Endometrial microvascular endothelial cells (primary cell): ENCODE measurements around the gene NKD2. TPM values are rescaled to one million over a fixed set of nuclear protein-coding genes. Genes with fewer than 3 reads are reported as not detected.
"Not testable (repeated sequence)": the region's sequence is repeated elsewhere in the genome, so short reads cannot be mapped to it uniquely, and the experiment has no call there.

Experiments
- in situ Hi-C: cut with HindIII; loops from 2 replicates; pipeline ENCODE4 v1.10.0; 2017; ENCODE audit warnings: low sequenced_read_pairs, low pct_unique_long_range_greater_than_20kb; ENCODE audit errors: inconsistent ontology term
- total RNA-seq: library from RNA; depleted of rRNA; stranded (reverse); fragments of >200 nt; gene quantifications from one replicate; pipeline ENCODE4 v1.2.3, GENCODE V29; 2015; ENCODE audit errors: inconsistent ontology term

Gene NKD2
- total RNA-seq, 1 donor from 2014 or later, result not detected

DNA sequence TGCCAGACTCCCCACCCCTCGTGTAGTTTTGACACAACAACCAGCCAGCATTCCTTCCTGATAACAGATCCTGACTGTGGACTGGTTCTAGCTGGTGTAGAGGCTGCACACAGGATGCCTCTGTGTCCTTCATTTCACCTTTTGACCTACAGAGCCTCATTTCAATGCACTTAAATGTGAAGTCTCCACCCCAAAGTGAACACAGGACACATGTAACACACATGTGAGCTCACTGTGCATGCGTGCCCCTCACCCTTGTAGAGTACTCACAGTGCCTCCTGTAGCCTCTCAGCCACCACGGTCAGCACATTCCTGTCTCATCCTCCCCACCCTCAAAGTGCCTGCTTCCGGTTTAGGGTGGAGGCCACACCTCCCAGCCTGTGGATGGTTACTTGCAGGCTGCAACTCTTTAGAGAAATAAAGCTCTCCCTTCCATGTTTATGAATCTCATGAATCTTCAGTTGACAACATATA lies 11.6 kb upstream of the NKD2 start:
- in situ Hi-C loops, result no loop called here

DNA sequence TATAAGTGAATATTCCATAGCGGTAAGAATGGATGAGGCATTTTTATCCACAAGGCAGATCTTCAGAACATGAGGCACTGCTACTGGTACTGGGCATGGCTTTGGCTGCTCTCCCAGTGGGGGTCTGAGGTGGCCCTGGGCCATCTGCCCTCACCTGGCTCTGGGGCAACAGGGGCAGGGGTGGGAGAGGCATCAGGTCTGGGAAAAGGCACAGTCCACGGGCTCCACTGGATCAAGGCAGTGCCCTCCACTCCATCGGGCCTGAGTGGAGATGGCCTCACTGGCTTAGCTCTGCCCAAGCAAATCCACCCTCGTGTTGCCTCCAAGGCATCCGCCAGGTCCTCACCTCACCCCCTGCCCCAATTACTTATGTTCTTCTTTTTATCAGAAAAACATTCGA lies 10.9 kb upstream of the NKD2 start:
- in situ Hi-C loops, result no loop called here

DNA sequence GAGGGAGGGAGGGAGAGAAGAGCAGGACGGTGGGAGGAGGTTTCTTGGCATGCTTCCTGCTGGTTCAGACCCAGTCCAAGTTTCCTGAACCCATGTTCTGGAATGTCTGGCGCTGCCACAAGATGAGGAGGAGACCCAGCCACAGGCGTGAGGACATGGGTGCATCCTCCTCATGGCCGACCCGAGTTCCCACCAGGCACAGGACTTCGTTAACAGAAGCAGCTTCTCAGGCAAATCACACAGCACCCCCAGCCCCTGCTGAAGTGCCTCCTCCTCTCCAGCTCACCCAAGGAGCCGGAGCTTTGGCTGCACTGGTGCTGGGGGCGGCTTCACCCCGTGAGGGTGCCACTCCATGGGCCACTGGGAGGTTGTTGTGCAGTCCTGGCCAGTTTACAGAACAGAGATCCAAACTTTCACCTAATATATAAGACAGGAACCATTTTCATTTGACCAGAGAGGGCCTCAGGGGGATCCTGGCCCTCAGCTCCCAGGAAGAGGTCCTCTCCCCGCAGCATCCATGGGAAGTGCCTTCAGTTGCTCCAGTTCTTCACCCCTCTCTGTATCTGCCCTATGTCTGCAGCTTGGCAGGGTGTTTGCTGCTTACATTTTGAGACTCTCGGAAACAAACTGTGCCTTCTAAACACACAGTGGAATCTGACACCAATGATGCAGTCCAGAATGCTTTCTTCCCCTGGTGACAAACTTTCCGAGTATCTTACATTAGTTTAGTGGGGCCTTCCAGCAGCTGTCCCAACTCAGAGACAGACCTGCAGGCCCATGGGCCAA lies 10.2 kb upstream of the NKD2 start:
- in situ Hi-C loops, result no loop called here

DNA sequence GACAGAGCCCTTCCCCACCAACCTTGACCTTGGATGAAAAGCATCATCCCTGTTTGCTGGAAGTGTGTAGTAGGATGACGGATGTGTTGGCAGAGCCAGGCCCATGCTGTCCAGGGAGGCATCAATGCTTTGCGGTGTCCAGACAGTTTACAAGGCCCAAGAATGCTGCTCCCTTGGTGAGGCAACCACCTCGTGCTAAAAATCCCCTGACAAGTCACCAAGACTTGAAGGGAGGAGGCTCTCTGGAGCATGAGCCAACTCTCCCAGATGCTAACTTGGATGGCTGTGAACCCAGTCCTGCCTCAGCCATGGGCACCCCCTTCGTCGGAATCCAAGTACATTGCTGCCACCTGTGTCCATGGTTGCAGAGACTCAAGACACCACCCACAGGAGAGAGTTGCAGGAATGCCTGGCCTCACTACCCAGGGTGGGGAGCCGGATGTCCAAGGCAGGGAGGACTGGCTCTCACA lies 9.5 kb upstream of the NKD2 start:
- in situ Hi-C loops, result no loop called here

DNA sequence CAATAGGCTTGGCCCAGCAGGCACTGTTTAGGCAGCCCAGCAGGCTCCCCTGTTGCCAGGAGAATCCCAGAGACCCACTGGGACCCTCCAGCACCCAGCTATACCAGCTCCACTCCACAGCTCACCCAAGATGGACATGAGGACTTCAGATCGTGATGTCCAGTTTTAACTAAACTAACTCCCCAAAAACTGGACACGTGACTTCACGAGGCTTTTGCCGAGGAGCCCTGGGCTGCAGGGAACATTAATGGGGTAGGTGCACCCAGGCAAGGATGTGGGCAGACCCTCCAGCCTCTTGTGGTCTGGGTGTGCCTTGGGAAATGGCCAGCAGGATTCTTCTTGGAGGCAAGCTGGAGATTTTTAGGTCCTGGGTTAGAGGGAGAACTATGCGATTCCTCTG lies 8.9 kb upstream of the NKD2 start:
- in situ Hi-C loops, result no loop called here

DNA sequence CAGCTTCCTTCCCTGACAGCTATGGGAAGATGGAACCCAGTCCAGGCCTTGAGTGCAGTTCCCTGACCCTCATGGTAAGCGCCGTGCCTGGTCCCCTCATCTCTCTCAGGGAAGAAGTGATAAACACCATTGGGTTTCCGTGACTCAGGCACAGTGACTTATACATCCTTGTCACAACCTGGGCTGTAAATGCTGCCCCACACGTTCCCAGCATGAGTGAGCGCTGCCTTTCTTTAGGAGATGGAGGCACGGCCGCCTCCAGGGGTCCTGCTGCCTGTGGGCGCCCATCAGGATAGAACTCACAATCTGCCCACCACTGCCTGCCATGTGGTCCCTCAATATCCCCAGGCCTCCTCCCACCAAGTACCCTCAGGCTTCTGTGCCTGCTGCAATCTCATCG lies 8.3 kb upstream of the NKD2 start:
- in situ Hi-C loops, result no loop called here

DNA sequence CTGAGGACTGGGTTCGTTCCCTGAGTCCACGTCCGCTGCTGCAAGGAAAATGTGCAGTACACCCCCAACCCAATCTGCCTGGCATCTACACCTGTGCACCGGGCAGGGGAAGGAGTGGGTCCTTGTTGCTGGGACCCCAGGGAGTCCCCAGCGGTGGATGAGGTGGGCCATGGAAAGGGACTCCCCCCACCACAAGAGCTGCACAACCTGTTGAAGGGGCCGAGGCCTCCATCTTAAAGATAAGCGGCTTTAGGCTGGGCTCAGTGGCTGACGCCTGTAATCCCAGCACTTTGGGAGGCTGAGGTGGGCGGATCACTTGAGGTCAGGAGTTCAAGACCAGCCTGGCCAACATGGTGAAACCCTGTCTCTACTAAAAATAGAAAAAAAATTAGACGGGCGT lies 7.8 kb upstream of the NKD2 start:
- in situ Hi-C loops, result not testable (repeated sequence)

DNA sequence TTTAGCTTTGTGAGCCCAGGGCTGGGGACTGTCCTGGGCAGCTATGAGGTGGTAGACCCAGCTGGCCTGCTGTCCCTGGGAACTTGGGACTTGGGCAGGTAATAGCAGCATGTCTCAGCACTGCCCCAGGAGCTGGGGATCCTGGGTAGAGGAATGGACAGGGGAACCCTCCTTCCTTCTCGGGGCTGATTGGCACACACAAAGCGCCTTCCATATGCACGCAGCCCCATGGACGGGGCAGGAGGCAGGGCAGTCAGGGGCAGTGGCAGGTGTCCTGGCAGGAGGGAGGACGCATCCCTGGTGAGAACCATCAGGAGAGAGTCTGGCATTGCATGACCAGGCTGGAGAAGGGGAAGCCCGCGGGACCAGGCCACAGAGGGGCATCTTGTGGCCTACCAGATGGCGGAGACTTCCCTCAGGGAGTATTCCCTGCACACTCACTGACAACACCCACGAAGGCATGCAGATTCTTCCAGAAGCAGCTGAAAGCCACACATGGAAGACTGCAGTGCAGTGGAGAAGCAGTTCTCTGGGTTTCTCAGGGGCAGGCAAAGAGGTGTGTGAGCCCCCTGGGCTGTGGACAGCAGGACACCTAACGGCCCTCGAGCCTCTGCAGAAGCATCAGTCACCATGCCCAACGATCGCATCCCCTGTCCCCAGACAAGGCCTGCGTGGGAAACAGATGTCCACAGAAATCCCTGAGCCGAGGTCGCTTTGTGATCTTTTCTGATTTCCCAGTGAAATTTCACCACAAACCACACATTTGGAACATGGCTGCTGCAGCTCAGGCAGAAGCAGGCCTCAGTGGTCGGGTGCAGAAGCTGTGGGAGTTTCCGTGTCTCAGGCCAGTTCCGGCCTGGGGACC lies 7.0 kb upstream of the NKD2 start:
- in situ Hi-C loops, result no loop called here

DNA sequence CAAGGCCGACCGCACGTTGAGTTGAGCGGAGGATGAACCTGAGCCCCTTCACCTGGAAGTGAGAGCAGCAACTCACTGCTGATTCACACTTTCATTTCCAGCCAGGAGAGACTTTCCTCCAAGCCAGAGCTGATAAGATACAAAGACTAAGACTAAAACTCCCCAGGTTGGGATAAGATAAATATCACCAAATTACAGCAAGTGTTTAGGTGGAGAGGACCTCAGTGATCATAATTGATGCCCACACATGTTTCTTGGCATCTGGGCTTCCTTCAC lies 6.4 kb upstream of the NKD2 start:
- in situ Hi-C loops, result no loop called here

DNA sequence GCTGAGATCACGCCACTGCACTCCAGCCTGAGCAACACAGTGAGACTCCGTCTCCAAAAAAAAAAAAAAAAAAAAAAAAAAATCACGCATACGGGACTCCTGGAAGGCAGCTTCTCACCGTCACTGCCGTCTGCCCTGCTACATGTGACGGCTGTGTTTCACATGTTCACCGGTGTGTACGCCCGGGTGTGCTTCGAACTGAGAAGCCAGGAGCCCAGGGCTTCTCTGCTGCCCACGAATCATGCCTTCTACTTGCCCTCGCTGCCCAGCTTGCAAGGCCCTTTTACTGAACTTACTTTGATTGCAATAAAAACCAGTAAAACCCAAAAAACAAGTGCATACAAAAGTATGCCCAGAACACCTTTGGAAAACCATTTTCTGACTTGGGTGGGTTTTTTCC lies 5.8 kb upstream of the NKD2 start:
- in situ Hi-C loops, result no loop called here

DNA sequence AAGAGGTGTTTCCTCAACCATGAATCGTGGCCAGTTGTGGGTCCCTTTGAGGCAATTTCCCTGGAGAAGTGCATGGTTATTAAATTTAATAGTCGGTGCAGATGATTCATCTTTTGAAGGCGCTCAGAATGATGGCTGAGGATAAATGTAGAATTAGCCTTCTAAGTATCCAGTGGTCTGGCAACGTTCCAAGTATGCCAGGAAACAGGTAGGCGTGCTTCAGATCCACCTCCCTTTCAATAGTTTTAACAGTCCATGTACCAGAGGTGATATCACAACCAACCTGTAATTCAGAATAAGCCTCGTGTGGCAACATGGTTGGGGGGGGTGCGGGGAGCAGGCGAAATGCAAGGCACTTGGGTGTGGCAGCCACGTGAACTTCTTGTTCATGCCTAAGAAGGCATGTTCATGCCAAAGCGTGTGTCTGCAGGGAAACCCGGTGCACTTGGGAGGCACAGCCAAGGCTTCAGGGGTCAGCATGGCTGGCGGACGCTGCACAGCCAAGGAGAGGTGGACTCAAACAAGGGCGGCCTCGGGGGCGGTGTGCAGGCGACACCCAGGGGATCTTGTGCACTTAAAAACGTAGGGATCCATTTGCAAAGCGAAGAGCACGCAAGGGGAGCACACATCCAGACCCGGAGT lies 5.2 kb upstream of the NKD2 start:
- in situ Hi-C loops, result no loop called here

DNA sequence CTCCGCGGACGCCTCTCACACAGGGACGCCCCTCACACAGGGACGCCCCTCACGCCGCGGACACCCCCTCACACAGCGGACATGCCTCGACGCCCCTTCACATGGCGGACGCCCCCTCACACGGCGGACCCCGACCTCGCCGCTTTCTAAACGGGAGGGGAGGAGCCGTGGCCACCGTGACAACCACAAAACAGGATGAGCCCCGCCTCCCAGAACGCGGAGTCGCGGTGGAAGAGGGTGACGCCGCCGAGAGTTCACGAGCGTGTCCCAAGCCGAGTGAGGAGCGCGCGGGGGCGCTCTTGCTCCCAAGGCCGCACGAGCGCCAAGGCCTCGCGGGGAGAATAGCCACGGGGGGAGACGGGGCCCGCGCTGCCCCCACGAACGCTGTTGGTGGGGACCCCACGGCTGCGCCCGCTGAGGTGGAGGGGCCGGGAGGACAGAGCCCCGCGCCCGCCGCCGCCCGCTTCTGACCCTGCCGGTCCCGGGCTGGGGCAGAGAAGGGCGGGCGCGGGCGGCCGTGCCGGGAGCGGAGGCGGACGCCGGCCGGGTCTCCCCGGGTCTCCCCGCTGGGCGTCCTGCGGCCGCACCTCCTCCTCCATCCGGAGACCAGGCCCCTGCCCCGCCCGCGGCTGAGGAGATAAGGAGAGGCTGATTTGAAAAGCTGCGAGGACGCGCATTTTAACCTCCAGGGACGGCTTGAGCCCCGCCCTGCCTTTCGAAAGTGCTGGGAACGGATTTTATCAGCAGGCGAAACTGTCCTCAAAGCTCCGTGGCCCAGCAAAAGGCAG lies 3.9 kb upstream of the NKD2 start:
- in situ Hi-C loops, result no loop called here

DNA sequence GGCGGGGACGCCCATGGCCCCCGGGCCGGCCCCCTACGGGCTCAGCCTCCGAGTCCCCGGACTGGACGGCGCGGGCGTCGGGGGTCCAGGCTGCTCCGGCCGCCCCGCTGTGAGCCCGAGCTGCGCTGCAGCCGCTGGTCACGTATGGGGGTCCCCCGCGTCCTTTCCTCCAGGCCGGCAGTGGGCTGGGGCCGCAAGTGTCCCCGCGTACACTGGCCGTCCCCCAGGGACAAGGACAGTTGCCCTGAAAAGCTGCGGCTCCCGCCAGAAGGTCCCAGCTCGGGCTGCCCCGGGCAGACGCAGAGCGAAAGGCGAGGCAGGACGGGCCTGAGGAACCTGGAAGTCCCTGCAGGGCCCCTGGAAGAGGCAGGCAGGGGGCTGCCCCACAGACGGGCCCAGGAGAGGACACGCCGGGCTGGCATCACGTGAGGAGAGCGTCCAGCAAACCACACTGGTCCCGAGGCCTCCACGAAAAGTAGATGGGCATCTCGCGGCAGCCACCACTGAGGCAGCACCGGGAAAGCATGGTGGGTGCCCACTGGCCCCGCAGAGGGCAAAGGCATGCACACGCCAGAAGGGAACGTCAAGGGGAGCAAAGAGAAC lies 3.3 kb upstream of the NKD2 start:
- in situ Hi-C loops, result no loop called here

DNA sequence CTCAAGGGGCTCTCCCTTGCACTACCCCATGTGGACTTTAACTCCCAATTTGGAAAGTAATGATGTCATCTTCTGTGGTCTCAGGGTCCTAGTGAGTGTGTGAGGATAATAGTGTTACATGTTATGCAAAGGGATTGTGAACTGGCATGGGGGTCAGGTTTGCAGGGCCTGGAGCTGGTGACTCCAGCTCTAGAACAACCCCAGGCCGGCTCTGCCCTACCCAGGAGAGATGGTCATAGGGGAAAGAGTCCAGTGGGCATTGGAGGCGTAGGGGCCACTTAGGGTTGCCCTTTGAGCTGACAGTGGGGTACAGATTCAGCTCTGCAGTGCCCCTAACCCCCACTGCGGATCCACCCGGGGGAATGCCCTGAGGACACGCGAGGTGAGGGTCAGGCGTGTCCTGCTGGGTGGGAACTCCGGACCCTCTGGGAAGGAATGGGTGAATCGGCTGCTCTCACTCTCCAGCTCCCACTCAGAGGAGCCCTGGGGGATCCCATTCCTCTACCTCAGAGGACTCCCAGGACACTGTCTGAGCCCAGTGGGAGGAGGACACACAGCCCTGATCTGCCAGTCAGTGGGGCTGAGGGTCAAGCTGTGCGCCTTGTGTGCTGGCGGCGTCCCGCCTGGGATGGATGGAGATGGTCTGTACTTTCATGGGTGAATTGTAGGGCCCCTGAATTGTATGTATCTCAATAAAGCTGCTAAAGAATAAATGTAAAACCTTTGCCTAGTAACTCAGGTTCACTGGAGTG lies 2.5 kb upstream of the NKD2 start:
- in situ Hi-C loops, result no loop called here

DNA sequence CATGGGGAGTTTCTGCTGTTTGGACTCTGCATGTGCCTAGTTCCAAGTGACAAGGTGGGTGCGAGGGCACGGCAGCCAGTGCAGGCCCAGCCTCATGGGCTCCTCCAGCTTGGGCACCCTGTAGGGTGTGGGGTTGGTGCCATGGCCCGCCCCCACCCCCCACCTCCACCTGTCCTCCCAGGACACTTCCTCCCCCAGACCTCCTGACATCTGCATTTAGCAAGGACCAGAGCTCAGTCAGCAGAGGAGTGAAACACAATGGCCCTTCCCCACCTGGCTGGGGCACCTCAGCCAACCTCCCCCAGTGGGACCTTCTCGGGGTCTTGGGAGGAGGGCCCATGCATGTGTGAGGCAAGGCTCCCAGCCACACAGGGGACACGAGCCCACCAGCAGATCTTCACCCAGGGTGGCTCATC lies 1.9 kb upstream of the NKD2 start:
- in situ Hi-C loops, result no loop called here

DNA sequence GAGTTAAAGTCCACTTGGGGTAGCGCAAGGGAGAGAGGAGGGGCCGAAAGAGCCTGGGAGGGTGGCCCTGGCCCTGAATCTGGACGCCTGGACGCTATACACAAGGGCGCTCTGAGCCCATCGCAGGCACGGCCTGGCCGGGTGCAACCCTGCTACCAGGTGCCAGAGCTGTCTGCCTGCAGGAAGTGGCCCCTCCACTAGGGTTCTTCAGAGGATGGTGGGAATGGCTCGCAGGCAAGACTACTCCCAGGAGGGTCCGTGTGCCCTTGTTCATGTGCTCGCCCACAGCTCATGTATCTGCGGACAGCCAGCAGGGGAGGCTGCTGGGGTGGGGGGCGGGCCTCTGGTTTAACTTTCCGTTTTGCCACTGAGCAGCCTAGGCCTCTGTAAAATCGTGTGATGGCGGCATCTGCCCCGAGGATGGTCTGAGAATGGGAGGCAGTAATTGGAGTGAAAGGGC lies 1.4 kb upstream of the NKD2 start:
- in situ Hi-C loops, result no loop called here

DNA sequence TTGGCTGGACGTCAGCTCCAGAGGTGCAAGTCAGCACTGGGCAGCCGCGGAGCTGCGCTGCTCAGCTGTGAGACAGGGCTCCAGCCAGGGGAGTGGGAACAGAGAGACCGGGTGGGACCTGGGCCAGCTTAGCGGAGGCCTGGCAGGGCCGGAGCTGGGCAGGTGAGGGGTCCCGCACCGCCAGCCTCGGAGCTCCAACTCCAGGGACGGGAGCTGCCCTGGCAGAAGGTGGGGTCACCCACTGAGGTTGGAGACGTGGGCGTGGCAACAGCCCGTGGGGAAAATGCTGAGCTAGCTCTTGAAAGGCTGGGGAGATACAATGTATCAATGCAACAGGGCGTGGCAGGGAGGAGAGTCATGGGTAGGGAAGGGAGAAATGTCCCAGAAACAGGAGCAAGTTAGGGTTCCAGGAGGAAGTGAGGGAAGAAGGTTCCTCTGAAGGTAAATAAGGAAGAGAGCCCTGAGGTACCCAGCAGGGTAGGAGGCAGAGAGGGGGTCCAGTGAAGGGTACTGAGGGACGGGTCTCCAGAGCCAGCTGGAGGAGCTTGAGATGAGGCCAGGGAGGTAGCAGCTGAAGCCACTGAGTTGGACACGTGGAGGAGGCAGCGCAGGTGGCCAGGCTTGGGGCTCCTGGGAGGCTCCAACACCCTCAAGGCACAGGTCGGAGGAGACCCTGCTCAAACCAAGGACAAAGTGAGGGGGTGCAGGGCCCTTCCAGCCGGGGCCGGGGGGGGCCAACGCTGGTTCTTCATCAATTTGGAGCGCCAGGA lies 736 bp upstream of the NKD2 start:
- in situ Hi-C loops, result no loop called here
